ENCODE measurements around the gene NOLC1. TPM values are rescaled to one million over a fixed set of nuclear protein-coding genes. Genes with fewer than 3 reads are reported as not detected.

NOLC1 gene
- total and polyA plus RNA-seq, 10 of the 15 experiments (the other 5 are each of a cell fraction or from before 2014, with no cell fraction given): 91.7 to 244 (median 128) TPM

DNA sequence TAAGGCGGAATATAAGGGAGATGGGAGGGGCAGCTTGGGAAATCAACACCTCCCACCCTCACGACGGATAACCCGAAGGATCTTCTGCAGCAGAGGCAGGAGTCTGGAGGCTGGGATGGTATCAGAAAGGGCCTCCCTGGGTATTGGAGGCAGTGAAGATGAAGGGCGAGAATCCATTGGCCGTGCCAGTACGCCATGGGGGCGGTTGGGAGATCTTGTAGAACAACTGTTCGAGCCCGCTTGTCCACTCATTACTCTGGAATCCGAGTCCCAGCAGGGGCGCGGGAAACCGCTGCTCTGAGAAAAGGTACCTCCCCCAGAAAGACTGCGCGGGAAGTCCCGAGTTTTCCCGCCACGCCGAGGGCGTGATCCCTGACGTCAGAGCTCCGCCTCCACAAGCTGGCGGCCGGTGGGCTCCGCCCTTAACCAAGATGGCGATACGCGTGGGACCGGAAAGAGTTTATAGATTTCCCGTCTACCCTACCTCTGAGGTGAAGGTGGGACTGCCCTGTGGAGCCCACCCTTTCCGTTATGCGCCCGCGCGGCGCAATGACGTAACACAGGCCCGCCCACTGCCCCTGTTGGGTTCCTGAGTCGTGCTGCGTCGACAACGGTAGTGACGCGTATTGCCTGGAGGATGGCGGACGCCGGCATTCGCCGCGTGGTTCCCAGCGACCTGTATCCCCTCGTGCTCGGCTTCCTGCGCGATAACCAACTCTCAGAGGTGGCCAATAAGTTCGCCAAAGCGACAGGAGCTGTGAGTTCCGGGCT, at the start of gene NOLC1 (continued):
- TF ChIP-seq MXI1 (IDR thresholded peaks at IDR 0.05; ENCODE audit: low read depth, low read length): peak; percentile 98
- peak; percentile 64; the same call in 1 of the 2 replicates for TF ChIP-seq RUNX3 (IDR thresholded peaks at IDR 0.05; ENCODE audit: low read length)
- no peak for TF ChIP-seq PAX8 (IDR thresholded peaks at IDR 0.05)
- peak; percentile 23; the same call in 1 of the 2 replicates for TF ChIP-seq EED (IDR thresholded peaks at IDR 0.05; ENCODE audit: low read depth)
- TF ChIP-seq ZNF207 (IDR thresholded peaks at IDR 0.05; ENCODE audit: borderline replicate concordance): peak; percentile 82; the same call in 1 of the 2 replicates
- TF ChIP-seq, protein P1, sequence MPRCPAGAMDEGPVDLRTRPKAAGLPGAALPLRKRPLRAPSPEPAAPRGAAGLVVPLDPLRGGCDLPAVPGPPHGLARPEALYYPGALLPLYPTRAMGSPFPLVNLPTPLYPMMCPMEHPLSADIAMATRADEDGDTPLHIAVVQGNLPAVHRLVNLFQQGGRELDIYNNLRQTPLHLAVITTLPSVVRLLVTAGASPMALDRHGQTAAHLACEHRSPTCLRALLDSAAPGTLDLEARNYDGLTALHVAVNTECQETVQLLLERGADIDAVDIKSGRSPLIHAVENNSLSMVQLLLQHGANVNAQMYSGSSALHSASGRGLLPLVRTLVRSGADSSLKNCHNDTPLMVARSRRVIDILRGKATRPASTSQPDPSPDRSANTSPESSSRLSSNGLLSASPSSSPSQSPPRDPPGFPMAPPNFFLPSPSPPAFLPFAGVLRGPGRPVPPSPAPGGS (IDR thresholded peaks at IDR 0.05; ENCODE audit: borderline replicate concordance, insufficient read depth, low read depth, low read length, poor library complexity, severe bottlenecking): peak; percentile 82
- TF ChIP-seq LARP7 (IDR thresholded peaks at IDR 0.05): no peak
- TF ChIP-seq, protein P2, sequence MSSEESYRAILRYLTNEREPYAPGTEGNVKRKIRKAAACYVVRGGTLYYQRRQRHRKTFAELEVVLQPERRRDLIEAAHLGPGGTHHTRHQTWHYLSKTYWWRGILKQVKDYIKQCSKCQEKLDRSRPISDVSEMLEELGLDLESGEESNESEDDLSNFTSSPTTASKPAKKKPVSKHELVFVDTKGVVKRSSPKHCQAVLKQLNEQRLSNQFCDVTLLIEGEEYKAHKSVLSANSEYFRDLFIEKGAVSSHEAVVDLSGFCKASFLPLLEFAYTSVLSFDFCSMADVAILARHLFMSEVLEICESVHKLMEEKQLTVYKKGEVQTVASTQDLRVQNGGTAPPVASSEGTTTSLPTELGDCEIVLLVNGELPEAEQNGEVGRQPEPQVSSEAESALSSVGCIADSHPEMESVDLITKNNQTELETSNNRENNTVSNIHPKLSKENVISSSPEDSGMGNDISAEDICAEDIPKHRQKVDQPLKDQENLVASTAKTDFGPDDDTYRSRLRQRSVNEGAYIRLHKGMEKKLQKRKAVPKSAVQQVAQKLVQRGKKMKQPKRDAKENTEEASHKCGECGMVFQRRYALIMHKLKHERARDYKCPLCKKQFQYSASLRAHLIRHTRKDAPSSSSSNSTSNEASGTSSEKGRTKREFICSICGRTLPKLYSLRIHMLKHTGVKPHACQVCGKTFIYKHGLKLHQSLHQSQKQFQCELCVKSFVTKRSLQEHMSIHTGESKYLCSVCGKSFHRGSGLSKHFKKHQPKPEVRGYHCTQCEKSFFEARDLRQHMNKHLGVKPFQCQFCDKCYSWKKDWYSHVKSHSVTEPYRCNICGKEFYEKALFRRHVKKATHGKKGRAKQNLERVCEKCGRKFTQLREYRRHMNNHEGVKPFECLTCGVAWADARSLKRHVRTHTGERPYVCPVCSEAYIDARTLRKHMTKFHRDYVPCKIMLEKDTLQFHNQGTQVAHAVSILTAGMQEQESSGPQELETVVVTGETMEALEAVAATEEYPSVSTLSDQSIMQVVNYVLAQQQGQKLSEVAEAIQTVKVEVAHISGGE (CRISPR knock-in tag; IDR thresholded peaks at IDR 0.05): no peak
- no peak for TF ChIP-seq SMC3 (IDR thresholded peaks at IDR 0.05; ENCODE audit: borderline replicate concordance, low read length)
- TF ChIP-seq IKZF1 (conservative IDR thresholded peaks at IDR 0.05): peak; percentile 93
- TF ChIP-seq, protein P3, sequence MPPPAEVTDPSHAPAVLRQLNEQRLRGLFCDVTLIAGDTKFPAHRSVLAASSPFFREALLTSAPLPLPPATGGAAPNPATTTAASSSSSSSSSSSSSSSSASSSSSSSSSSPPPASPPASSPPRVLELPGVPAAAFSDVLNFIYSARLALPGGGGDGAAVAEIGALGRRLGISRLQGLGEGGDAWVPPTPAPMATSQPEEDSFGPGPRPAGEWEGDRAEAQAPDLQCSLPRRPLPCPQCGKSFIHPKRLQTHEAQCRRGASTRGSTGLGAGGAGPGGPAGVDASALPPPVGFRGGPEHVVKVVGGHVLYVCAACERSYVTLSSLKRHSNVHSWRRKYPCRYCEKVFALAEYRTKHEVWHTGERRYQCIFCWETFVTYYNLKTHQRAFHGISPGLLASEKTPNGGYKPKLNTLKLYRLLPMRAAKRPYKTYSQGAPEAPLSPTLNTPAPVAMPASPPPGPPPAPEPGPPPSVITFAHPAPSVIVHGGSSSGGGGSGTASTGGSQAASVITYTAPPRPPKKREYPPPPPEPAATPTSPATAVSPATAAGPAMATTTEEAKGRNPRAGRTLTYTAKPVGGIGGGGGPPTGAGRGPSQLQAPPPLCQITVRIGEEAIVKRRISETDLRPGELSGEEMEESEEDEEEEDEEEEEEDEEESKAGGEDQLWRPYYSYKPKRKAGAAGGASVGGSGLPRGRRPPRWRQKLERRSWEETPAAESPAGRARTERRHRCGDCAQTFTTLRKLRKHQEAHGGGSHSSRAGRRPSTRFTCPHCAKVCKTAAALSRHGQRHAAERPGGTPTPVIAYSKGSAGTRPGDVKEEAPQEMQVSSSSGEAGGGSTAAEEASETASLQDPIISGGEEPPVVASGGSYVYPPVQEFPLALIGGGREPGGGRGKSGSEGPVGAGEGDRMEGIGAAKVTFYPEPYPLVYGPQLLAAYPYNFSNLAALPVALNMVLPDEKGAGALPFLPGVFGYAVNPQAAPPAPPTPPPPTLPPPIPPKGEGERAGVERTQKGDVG (CRISPR knock-in tag; IDR thresholded peaks at IDR 0.05): no peak
- no peak for TF ChIP-seq NFYA (IDR thresholded peaks at IDR 0.05; ENCODE audit: borderline replicate concordance, low read depth, low read length)
- TF ChIP-seq, protein P4, sequence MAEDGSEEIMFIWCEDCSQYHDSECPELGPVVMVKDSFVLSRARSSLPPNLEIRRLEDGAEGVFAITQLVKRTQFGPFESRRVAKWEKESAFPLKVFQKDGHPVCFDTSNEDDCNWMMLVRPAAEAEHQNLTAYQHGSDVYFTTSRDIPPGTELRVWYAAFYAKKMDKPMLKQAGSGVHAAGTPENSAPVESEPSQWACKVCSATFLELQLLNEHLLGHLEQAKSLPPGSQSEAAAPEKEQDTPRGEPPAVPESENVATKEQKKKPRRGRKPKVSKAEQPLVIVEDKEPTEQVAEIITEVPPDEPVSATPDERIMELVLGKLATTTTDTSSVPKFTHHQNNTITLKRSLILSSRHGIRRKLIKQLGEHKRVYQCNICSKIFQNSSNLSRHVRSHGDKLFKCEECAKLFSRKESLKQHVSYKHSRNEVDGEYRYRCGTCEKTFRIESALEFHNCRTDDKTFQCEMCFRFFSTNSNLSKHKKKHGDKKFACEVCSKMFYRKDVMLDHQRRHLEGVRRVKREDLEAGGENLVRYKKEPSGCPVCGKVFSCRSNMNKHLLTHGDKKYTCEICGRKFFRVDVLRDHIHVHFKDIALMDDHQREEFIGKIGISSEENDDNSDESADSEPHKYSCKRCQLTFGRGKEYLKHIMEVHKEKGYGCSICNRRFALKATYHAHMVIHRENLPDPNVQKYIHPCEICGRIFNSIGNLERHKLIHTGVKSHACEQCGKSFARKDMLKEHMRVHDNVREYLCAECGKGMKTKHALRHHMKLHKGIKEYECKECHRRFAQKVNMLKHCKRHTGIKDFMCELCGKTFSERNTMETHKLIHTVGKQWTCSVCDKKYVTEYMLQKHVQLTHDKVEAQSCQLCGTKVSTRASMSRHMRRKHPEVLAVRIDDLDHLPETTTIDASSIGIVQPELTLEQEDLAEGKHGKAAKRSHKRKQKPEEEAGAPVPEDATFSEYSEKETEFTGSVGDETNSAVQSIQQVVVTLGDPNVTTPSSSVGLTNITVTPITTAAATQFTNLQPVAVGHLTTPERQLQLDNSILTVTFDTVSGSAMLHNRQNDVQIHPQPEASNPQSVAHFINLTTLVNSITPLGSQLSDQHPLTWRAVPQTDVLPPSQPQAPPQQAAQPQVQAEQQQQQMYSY (CRISPR knock-in tag; IDR thresholded peaks at IDR 0.05): no peak
- TF ChIP-seq ESRRA (IDR thresholded peaks at IDR 0.05; ENCODE audit: low read length): no peak
- TF ChIP-seq KDM1A (IDR thresholded peaks at IDR 0.05; ENCODE audit: borderline replicate concordance): no peak
- TF ChIP-seq HDAC6 (IDR thresholded peaks at IDR 0.05; ENCODE audit: unreplicated experiment): no peak
- 0 out of 2 replicates have a peak, but pooled peaks have one; percentile 43 for TF ChIP-seq DPF2 (IDR thresholded peaks at IDR 0.05)
- TF ChIP-seq SREBF1 (IDR thresholded peaks at IDR 0.05; ENCODE audit: low read length): peak; percentile 57; the same call in 1 of the 2 replicates
- peak; percentile 98 for TF ChIP-seq POLR2AphosphoS5 (IDR thresholded peaks at IDR 0.05; ENCODE audit: low read length)
